ENCODE measurements around the gene PTPN23. TPM values are rescaled to one million over a fixed set of nuclear protein-coding genes. Genes with fewer than 3 reads are reported as not detected.

Gene PTPN23, protein sequence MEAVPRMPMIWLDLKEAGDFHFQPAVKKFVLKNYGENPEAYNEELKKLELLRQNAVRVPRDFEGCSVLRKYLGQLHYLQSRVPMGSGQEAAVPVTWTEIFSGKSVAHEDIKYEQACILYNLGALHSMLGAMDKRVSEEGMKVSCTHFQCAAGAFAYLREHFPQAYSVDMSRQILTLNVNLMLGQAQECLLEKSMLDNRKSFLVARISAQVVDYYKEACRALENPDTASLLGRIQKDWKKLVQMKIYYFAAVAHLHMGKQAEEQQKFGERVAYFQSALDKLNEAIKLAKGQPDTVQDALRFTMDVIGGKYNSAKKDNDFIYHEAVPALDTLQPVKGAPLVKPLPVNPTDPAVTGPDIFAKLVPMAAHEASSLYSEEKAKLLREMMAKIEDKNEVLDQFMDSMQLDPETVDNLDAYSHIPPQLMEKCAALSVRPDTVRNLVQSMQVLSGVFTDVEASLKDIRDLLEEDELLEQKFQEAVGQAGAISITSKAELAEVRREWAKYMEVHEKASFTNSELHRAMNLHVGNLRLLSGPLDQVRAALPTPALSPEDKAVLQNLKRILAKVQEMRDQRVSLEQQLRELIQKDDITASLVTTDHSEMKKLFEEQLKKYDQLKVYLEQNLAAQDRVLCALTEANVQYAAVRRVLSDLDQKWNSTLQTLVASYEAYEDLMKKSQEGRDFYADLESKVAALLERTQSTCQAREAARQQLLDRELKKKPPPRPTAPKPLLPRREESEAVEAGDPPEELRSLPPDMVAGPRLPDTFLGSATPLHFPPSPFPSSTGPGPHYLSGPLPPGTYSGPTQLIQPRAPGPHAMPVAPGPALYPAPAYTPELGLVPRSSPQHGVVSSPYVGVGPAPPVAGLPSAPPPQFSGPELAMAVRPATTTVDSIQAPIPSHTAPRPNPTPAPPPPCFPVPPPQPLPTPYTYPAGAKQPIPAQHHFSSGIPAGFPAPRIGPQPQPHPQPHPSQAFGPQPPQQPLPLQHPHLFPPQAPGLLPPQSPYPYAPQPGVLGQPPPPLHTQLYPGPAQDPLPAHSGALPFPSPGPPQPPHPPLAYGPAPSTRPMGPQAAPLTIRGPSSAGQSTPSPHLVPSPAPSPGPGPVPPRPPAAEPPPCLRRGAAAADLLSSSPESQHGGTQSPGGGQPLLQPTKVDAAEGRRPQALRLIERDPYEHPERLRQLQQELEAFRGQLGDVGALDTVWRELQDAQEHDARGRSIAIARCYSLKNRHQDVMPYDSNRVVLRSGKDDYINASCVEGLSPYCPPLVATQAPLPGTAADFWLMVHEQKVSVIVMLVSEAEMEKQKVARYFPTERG (N-terminal part only)
- total RNA-seq = 37.2 and 38.2 TPM in 2 replicates

DNA sequence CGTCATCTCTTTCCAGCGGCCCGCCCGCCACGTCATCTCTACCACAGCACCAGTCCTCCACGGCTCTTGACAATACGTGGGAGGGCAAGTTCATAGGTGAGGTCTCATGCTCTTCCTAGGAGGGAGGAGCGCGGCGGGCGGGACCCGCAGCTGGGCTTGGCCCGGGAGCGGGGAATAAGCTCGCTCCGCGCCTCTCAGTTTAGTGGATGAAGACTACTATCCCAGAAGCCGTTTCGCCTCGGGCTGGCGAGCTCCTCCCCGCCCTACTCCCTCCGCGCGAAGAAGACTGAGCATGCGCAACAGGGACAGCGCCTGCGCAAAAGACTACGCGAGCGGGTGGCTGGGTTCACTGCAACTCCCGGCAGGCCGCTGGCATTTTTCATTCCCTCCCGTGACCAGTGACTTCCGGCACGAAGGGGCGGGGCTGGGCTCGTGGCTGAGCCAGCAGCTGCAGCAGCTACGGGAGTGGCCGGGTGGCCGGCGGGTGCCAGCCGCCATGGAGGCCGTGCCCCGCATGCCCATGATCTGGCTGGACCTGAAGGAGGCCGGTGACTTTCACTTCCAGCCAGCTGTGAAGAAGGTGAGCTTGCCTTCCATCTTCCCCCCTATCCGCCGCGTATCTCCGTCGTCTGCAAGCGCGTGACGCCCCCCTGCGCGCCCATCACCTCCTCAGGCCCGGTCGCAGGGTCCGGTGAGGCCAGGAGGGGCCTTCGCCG lies at the start of gene PTPN23:
Gene PTPN23, plus strand, starts transcription at position 421 of the 716 bp plus-strand sequence. Its CDS starts 76 bp downstream, at position 497.

Other genes starting within 250 kb of the PTPN23 start
- gene SETD2, start 216.9 kb upstream of the PTPN23 start, total RNA-seq = 37.2 and 40.5 TPM in 2 replicates
- 10.1 and 14.8 TPM in 2 replicates for gene KIF9, start 98.2 kb upstream of the PTPN23 start, total RNA-seq
- 45.4 and 47.6 TPM in 2 replicates for gene KLHL18, start 98.1 kb upstream of the PTPN23 start, total RNA-seq
- 58.9 and 79.7 TPM in 2 replicates for gene SCAP, start 94.9 kb downstream of the PTPN23 start, total RNA-seq
- 30.8 and 33.6 TPM in 2 replicates for gene ELP6, start 132.7 kb downstream of the PTPN23 start, total RNA-seq
- gene CSPG5, start 197.8 kb downstream of the PTPN23 start, total RNA-seq = 0.65 and 0.67 TPM in 2 replicates

All from vein endothelial cell (primary cell).